Measurements from ENCODE around the gene LRRC2. TPM values are rescaled to one million over a fixed set of nuclear protein-coding genes. Genes with fewer than 3 reads are reported as not detected.
"Not testable (repeated sequence)": the region's sequence is repeated elsewhere in the genome, so short reads cannot be mapped to it uniquely, and the experiment has no call there.

LRRC2 gene
- total and polyA plus RNA-seq, 9 donors, result 3.9 to 9.3 (median 6.2) TPM

DNA sequence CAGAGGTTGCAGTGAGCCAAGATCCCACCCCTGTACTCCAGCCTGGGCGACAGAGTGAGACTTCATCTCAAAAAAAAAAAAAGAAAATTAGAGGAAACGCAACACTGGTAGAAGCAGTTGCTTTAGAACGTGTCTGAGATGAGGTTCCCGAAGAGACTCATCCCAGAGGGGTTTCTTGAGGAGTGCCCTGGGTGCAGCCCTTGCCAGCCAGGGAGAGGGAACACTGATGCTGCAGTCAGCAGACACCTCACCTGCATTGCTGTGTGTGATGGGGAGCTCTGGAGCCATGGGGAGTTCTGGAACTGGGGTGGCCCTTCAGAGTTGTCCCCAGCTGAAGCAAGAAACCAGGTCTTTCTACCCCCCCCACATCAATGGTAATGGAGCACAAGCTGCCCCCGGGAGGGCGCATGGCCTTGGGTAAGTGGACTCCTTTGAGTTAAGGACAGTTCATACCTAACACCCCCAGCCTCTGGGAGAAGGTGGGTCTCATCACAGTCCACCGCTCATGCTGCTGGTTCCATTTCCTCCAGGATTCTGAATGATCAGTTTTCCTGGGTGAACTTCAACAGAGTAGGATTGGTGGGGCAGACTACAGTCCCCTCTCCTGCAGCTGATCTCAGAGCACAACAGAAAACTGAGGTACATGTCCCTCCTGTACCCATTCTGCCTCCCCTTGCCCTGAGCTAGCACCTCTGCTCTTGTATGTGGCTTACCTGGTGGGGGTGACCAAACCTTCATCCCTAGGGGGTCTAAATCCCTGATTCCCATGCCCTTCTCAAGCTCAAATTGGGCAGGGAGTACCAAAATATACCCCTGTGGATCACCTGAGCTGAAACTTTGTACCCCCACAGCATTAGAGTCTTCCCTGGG, 18.7 kb upstream of the LRRC2 start:
- Histone ChIP-seq H3K27ac (no peak overlapping the region), H3K4me1 (ENCODE audit: insufficient read depth) (no peaks in the 10 kb centered on the region), H3K36me3 (no peaks in the 10 kb centered on the region), H3K4me3 (no peak overlapping the region), H3K9me3 (no peaks in the 10 kb centered on the region), H3K27me3 (no peaks in the 10 kb centered on the region)
- WGBS, 3 donors, result 81 to 94% (median 88%) methylated on average over 7 of the region's 7 CpGs
- no peak for DNase-seq
- intact Hi-C loops (cut with DNase I), result no loop called here
- no peak for TF ChIP-seq POLR2A (IDR thresholded peaks at IDR 0.05)
- TF ChIP-seq EP300 (IDR thresholded peaks at IDR 0.05), result no peak
- TF ChIP-seq, protein P1, sequence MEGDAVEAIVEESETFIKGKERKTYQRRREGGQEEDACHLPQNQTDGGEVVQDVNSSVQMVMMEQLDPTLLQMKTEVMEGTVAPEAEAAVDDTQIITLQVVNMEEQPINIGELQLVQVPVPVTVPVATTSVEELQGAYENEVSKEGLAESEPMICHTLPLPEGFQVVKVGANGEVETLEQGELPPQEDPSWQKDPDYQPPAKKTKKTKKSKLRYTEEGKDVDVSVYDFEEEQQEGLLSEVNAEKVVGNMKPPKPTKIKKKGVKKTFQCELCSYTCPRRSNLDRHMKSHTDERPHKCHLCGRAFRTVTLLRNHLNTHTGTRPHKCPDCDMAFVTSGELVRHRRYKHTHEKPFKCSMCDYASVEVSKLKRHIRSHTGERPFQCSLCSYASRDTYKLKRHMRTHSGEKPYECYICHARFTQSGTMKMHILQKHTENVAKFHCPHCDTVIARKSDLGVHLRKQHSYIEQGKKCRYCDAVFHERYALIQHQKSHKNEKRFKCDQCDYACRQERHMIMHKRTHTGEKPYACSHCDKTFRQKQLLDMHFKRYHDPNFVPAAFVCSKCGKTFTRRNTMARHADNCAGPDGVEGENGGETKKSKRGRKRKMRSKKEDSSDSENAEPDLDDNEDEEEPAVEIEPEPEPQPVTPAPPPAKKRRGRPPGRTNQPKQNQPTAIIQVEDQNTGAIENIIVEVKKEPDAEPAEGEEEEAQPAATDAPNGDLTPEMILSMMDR (IDR thresholded peaks at IDR 0.05), result no peak

DNA sequence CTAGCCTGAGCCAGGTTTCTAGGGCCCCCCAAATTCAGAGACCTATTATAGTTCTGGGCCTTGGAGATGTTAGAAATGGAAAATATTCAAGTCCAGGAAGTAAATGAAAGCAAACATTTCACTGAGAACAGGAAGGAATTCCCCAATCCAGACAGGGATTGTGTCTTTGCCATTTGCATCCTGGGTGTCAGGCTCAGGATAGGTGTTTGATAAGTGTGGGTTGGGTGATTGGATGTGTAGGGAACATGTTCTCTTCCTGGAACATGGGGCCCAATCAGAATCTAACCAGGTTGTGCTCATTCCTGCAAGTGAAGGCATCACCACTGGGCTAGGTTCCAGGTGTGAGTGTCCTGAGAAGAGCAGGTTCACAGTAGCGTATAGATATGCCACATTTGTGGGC, 14.6 kb upstream of the LRRC2 start:
- H3K27ac ChIP-seq, result no peak overlapping the region
- peaks cover 1% of the 10 kb centered on the region for H3K4me1 ChIP-seq (ENCODE audit: insufficient read depth)
- no peak overlapping the region for H3K4me3 ChIP-seq
- no peaks in the 10 kb centered on the region for H3K27me3 ChIP-seq
- H3K9me3 ChIP-seq, result no peaks in the 10 kb centered on the region
- TF ChIP-seq POLR2A (IDR thresholded peaks at IDR 0.05) (no peak), EP300 (IDR thresholded peaks at IDR 0.05) (no peak)
- TF ChIP-seq, protein P1 (IDR thresholded peaks at IDR 0.05), result no peak
- 86 to 98% (median 94%) methylated on average over 1 of the region's 1 CpG for WGBS, 3 donors
- intact Hi-C loops (cut with DNase I), result no loop called here
- DNase-seq, result no peak
- no peaks in the 10 kb centered on the region for H3K36me3 ChIP-seq

DNA sequence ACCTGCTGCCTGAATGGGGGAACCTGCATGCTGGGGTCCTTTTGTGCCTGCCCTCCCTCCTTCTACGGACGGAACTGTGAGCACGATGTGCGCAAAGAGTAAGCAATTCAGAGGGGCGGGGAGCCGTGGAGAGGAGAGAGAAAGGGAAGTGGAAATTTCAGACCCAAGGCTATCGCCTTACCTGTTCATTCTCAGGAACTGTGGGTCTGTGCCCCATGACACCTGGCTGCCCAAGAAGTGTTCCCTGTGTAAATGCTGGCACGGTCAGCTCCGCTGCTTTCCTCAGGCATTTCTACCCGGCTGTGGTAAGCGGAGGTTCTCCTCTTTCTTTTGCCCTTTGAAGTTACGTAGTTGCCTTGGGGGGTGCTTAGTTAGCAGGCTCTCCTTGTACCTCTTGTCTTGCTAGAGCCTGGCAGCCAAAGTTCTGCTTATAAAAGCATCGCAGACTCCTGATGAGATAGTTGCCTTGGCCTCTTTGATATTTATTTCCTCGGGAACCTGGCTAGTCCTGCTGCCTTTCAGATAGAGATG, 13.7 kb upstream of the LRRC2 start:
- no peaks in the 10 kb centered on the region for H3K27me3 ChIP-seq
- H3K27ac ChIP-seq, result no peak overlapping the region
- intact Hi-C loops (cut with DNase I), result no loop called here
- 68 to 87% (median 87%) methylated on average over 14 of the region's 14 CpGs for WGBS, 3 donors
- TF ChIP-seq EP300 (IDR thresholded peaks at IDR 0.05) (no peak), POLR2A (IDR thresholded peaks at IDR 0.05) (no peak)
- TF ChIP-seq, protein P1 (IDR thresholded peaks at IDR 0.05), result no peak
- no peak overlapping the region for H3K4me3 ChIP-seq
- H3K9me3 ChIP-seq, result no peaks in the 10 kb centered on the region
- no peaks in the 10 kb centered on the region for H3K36me3 ChIP-seq
- DNase-seq, result no peak
- peaks cover 1% of the 10 kb centered on the region for H3K4me1 ChIP-seq (ENCODE audit: insufficient read depth)

DNA sequence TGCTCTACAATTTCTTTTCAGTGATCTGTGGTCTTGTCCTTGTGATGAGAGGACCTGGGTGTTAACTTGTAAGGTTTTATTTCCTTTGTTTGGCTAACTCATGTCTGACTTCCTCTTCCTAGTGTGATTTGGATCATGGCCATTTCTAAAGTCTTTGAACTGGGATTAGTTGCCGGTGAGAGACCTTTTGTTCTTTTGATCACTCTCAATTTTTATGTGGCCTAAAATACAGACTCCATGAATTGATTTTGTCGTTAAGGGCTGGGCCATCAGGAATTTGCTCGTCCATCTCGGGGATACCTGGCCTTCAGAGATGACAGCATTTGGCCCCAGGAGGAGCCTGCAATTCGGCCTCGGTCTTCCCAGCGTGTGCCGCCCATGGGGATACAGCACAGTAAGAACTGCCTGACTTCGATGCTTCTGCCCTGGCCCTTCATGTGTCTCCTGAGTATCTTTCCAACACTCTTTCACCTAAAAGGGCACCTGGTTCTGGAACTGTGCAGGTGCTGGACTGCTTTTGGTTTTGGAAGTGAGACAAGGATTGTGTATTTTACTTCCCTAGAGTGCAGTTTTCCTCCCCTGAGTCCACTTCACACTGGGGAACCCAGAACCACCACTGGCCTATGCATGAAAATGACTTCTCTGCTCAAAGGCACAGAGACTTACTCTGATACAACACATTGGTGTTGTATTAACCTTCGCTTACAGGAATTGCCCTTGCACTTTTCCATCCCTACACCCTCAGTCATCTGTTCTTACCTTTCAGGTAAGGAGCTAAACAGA, 13.1 kb upstream of the LRRC2 start:
- no peaks in the 10 kb centered on the region for H3K9me3 ChIP-seq
- H3K4me3 ChIP-seq, result no peak overlapping the region
- no peak overlapping the region for H3K27ac ChIP-seq
- no peaks in the 10 kb centered on the region for H3K36me3 ChIP-seq
- no peak for DNase-seq
- TF ChIP-seq POLR2A (IDR thresholded peaks at IDR 0.05), result no peak
- TF ChIP-seq EP300 (IDR thresholded peaks at IDR 0.05), result no peak
- TF ChIP-seq, protein P1 (IDR thresholded peaks at IDR 0.05), result no peak
- 81 to 83% (median 81%) methylated on average over 10 of the region's 10 CpGs for WGBS, 3 donors
- intact Hi-C loops (cut with DNase I), result no loop called here
- no peaks in the 10 kb centered on the region for H3K27me3 ChIP-seq
- H3K4me1 ChIP-seq (ENCODE audit: insufficient read depth), result peaks cover 1% of the 10 kb centered on the region

DNA sequence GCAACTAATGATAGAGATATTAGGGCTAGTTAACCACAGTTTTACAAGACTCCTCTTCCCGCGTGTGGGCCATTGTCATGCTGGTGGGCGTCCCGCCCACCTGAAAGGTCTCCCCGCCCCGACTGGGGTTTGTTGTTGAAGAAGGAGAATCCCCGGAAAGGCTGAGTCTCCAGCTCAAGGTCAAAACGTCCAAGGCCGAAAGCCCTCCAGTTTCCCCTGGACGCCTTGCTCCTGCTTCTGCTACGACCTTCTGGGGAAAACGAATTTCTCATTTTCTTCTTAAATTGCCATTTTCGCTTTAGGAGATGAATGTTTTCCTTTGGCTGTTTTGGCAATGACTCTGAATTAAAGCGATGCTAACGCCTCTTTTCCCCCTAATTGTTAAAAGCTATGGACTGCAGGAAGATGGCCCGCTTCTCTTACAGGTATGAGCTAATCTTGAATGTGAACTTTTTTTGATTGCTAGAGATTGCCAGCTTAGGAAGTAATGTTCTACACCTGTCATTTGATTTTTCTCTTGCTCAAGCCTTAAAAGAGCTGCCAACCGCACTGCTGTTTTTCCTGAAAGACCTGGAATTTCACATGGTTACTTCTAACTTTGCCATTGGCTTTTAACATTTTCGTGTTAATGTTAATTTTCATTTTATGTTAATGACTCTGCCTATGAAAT, 11.6 kb upstream of the LRRC2 start:
- H3K27ac ChIP-seq, result peak overlapping the region in 1 of 2 donors; percentile 60
- intact Hi-C loops (cut with DNase I); H3K36me3 ChIP-seq; H3K4me3 ChIP-seq; H3K27me3 ChIP-seq; H3K9me3 ChIP-seq; H3K4me1 ChIP-seq (ENCODE audit: insufficient read depth): not testable (repeated sequence)
- DNase-seq, result peak in 2 of 5 donors; percentile 30 to 54
- 13 to 38% (median 17%) methylated on average over 17 to 18 of the region's 18 CpGs for WGBS, 3 donors
